ENCODE measurements around the gene TNFRSF14. TPM values are rescaled to one million over a fixed set of nuclear protein-coding genes. Genes with fewer than 3 reads are reported as not detected.

The TNFRSF14 gene
- total RNA-seq, 1 donor from 2014 or later, result 15.7 TPM

- ATAC-seq, result no peak
- DNase-seq (ENCODE audit: missing footprints), result no peak
- intact Hi-C loops (cut with DNase I), result no loop called here
Observed at GRCh38 chr1:2602866-2603520, 46.8 kb downstream of the TNFRSF14 start.

GRCh38 chr1:2603521-2604155 is 47.5 kb downstream of the TNFRSF14 start:
- DNase-seq (ENCODE audit: missing footprints), result no peak
- no peak for ATAC-seq
- intact Hi-C loops (cut with DNase I), result no loop called here

GRCh38 chr1:2604156-2604843 is 48.1 kb downstream of the TNFRSF14 start:
- no peak for ATAC-seq
- no peak for DNase-seq (ENCODE audit: missing footprints)
- intact Hi-C loops (cut with DNase I), result no loop called here

DNA sequence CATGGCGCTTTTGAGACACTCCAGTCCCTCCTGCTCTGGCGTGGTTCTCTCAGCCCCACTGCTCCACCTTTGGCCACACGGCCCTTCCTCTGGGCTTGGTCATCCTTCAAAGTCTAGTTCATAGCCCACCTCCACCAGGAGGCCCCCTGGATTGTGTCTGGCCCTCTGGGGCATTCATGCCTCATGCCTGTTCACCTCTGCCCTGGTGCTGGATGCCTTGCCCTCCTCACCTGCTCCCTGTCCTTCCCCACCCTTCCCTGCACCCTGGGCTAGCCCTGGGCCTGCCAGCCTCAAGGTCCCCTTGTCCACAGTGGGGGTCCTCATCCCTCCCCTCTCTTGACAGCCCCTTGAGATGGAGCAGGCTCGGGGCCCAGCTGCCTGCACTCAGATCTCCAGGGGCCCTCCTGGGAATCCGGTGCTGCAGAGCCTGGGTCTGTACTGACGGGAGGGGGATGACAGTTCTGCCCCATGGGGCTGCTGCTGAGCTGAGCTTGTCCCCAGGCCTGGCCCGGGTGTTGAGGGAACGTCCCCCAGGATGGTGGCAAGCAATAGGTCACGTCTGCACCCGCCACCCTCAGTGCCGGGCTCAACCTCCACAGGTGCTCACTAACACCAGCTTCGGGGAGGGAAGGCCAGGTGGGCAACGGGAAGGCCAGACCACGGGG is 48.8 kb downstream of the TNFRSF14 start:
- ATAC-seq (no peak), DNase-seq (ENCODE audit: missing footprints) (no peak)
- intact Hi-C loops (cut with DNase I), result no loop called here

DNA sequence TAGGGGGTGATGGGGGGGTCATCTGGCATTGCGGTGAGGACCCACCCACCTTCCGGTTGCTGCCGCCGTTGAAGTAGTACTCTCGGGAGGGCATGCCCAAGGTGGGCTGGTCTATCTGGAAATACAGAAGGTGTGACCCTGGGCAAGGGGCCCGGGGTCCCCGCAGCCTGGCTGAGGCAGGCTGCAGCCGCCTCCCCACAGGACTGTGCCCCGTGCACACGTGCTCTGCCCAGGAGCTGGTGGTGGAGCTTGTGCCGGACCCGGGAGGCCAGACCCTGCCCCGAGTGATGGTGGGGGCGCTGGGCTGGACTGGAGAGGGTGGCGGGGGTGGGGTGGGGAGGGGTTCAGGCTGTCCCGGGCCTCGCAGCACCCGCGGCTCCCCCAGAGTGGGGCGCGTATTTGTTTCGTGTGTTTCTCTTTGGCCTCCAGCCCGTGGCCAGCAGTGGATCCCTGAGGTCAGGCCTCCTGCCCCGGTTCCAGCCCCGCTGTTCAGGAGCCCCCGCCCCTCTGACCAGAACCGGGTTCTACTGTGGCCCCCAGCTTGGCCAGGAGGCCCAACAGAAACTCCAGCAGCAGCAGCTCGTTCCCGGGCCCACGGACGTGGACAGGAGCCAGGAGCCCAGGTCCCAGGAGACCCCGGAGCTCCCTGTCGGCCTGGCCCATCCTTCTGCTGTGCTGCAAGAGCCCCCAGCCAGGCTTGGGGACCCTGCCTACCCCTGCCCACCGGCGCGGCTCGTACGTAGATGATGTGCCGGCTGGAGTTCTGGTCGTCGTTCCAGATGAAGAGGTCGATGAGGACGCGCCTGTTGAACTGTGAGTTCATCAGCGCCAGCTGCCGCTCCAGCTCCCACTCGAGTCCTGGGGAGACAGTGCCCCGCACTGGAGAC is 49.6 kb downstream of the TNFRSF14 start:
- intact Hi-C loops (cut with DNase I), result no loop called here
- no peak for ATAC-seq
- DNase-seq (ENCODE audit: missing footprints), result peak; percentile 26

- no peak for DNase-seq (ENCODE audit: missing footprints)
- intact Hi-C loops (cut with DNase I), result no loop called here
- no peak for ATAC-seq
Observed at GRCh38 chr1:2606396-2606880, 50.3 kb downstream of the TNFRSF14 start.

- intact Hi-C loops (cut with DNase I), result no loop called here
- DNase-seq (ENCODE audit: missing footprints), result peak; percentile 63
Observed at GRCh38 chr1:2606881-2607621, 50.9 kb downstream of the TNFRSF14 start.

DNA sequence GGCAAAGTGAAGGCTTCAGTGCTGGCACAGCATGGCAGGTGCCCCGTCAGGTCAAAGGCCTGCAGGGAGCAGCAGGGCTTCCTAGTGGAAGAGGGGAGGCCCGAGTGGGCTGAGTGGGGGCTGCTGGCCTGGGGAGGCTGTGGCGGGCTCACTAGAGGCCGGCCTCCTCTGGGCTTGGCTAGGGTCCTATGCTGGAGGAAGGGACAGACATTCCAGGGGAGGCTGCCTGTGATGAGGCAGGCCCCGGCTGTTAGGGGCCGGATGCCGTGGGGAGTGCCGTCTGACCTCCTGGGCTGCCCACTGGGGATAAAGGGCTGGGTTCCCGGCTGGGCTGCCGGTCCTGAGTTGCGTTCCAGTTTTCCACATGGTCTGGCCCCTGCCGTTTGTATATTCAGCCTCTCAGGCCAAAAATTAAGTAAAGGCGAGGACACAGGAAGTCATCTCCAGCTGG is 51.5 kb downstream of the TNFRSF14 start:
- DNase-seq (ENCODE audit: missing footprints), result peak; percentile 60
- intact Hi-C loops (cut with DNase I), result no loop called here
- peak; percentile 56 for ATAC-seq

More at GRCh38 chr1:2606881-2607621, 50.9 kb downstream of the TNFRSF14 start:
- ATAC-seq, result no peak

DNA sequence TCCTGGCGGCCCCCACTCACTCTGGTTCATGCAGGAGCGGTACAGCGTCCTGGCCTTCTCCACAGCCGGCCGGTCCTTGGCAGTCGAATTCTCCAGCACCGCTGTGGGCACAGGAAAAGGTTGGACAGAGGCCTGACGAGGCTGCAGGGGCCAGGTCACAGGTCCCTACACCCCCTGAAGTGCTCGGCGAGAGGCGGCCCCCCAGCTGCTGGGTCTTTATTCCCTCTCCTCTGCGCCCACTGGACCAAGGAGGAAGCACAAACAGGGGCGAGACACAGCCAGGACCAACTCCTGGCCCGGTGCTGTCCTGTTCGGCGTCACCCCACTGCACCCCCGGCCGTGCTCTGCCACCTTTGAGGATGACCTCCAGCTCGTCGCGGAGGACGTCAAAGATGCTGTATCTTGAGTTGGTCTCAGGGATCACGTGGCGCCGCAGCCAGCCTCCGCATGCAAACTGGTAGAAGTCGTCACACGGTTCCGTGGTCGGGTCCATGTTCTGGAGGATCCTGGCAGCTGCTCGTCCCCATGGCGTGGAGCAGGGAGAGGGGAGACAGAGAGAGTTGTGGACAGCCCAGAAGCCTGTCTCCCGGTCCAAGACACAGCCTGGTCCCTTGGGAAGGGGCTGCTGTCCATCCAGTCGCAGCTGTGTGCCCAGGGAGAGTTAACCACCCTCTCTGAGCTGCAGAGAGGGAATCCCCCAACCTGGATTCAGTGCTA is 53.3 kb downstream of the TNFRSF14 start:
- DNase-seq (ENCODE audit: missing footprints) (no peak), ATAC-seq (no peak)
- intact Hi-C loops (cut with DNase I), result no loop called here

GRCh38 chr1:2610036-2610959 is 54.1 kb downstream of the TNFRSF14 start:
- intact Hi-C loops (cut with DNase I), result no loop called here
- ATAC-seq, result no peak
- DNase-seq (ENCODE audit: missing footprints), result peak; percentile 51

DNA sequence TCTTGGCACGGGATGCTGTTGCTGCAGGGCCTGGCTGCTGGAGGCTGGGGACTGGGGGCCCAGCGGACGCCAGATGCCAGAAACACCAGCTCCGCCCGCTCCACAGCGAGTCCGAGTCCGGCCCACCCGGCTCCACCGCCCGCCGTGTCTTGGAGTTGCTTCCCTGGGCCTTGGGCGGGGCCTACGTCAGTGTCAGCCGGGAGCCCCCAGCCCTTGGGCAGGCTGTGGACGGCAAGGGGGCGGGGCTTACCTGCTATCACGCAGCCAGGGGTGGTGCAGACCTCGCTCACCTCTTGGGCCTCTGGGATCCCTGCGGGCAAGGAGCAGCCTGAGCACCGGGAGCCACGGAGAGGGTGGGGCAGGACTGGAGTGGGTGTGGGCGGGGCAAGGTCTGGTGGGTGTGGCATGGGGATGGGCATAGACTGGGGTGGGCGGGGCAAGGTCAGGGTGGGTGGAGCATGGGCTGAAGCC is 54.9 kb downstream of the TNFRSF14 start:
- peak; percentile 75 for DNase-seq (ENCODE audit: missing footprints)
- intact Hi-C loops (cut with DNase I), result no loop called here

DNA sequence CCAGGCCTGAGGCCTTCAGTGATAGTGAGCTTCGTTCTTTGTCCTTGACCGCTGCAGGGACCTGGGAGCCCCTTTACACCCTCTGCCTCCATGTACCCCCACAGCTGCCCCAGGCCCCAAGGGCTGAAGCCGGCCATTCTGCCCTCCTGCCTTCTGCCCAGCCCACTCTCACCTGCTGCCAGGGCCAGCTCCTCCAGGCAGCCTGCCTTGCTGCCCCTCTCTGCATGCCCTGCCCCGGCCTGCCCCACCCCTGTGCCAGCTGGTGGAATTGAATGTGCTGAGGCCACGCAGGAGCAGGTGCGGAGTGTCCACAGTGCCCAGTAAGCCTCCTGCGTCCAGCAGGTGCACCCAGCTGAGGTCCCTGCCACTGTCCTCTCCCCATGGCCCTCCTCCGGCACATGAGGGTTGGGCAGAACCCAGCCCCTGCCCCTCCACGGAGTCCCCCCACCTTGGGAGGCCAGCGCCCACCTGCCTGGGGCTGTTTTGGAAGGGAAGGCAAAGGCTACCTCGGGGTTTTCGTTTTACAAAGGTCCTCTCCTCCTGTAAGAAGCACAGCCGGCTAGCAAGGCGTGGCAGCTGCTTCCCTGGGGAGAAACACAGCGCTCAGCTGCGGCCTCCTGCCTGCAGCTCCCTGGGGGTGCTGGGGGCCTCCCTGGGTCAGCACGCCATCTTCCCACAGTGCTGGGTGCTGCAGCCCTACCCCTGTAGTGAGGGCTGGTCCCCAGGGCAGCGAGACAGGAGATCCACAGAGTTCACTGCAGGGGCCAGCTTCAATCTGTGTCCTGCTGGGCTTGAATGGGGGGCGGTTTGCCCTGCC is 55.7 kb downstream of the TNFRSF14 start:
- ATAC-seq, result no peak
- peak; percentile 17 for DNase-seq (ENCODE audit: missing footprints)
- intact Hi-C loops (cut with DNase I), result no loop called here

More for the DNA sequence above, 54.9 kb downstream of the TNFRSF14 start:
- ATAC-seq, result peak; percentile 26

DNA sequence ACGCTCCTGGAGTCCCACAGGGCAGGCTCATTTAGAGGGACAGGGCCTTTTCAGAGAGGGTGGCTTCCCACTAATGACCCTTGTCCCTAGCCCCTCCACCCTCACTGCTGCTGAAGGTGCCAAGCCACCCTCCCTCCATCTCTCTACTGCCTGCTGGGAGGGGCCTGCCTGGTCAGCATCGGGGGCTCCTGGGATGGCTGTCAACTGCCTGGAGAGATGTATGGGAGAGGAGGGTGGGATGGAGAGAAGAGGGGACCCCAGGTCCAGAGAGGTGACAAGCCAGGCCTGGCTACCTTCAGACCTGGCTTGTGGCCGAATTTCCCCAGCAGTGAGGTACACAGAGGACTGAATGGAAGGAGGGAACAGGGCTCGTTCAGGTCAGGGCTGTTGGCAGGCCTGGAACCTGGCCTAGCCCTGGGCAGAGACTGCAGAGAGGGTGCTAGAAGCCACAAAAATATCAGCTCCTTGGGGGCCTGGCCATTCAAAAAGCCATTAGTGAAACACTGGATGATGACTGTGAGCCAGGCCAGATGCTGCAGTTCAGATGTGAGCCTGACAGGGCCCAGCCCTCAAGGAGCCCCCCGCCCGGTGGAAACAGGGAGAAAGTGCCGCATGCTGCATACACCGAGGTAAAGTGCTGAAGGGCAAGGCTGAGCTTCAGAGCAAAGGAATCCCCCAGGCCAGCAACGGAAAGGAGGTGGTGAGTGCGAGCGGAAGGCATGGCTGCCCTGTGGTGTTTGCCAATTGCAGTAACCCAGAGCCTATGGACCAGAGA is 56.6 kb downstream of the TNFRSF14 start:
- no peak for ATAC-seq
- peak; percentile 46 for DNase-seq (ENCODE audit: missing footprints)
- intact Hi-C loops (cut with DNase I), result no loop called here

All from Right ventricle myocardium inferior (tissue), 1 donor.